ENCODE results near the gene TENM3. TPM values are rescaled to one million over a fixed set of nuclear protein-coding genes. Genes with fewer than 3 reads are reported as not detected.

The TENM3 gene
- total RNA-seq, 1 experiment from 2014 or later, result 0.87 TPM

DNA sequence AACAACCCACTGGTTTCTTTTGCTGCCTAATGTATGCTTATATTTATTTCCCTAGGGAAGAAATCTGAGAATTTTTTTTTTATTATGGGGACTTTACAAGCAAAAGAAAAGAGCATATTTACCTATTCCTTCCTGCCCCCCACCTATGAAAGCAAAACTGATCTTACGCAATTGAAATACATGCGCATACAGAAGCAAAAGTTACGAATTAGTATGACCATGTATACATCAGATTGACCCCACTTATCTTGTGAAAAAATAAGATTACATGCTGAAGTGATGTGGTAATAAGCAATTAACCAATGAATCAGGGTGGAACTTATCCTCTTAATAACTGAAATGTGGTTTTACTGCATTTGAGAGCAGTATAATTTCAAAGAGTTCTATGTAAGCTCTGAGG, 151.0 kb downstream of the TENM3 start:
- H3F3A ChIP-seq (ENCODE audit: low read length, unreplicated experiment), result no peaks in the 10 kb centered on the region
- no peak overlapping the region for H3K27ac ChIP-seq (ENCODE audit: low read length)
- no peak overlapping the region for H3K9ac ChIP-seq (ENCODE audit: low read length)
- no peaks in the 10 kb centered on the region for H3K9me3 ChIP-seq (ENCODE audit: low read length)
- peaks cover 17% of the 10 kb centered on the region; the same call in 1 of the 2 replicates for H3K27me3 ChIP-seq (ENCODE audit: low read length)
- intact Hi-C loops (cut with micrococcal nuclease), result no loop called here
- no peaks in the 10 kb centered on the region for H3K4me1 ChIP-seq (ENCODE audit: insufficient read depth, low read length)
- no peak for ATAC-seq
- H3K4me3 ChIP-seq (ENCODE audit: low read length), result no peak overlapping the region
- POLR2A ChIA-PET (ENCODE audit: unreplicated experiment), result no interaction called here
- BruUV-seq (replicated peaks), result no TSS peak
- no peak overlapping the region for H2AFZ ChIP-seq (ENCODE audit: low read length)
- TF ChIP-seq EZH2phosphoT487 (IDR thresholded peaks at IDR 0.05; ENCODE audit: borderline replicate concordance, low read length), result no peak
- TF ChIP-seq, protein P1, sequence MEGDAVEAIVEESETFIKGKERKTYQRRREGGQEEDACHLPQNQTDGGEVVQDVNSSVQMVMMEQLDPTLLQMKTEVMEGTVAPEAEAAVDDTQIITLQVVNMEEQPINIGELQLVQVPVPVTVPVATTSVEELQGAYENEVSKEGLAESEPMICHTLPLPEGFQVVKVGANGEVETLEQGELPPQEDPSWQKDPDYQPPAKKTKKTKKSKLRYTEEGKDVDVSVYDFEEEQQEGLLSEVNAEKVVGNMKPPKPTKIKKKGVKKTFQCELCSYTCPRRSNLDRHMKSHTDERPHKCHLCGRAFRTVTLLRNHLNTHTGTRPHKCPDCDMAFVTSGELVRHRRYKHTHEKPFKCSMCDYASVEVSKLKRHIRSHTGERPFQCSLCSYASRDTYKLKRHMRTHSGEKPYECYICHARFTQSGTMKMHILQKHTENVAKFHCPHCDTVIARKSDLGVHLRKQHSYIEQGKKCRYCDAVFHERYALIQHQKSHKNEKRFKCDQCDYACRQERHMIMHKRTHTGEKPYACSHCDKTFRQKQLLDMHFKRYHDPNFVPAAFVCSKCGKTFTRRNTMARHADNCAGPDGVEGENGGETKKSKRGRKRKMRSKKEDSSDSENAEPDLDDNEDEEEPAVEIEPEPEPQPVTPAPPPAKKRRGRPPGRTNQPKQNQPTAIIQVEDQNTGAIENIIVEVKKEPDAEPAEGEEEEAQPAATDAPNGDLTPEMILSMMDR (conservative IDR thresholded peaks at IDR 0.05; ENCODE audit: low read depth, low read length), result no peak
- no peak for TF ChIP-seq EZH2 (IDR thresholded peaks at IDR 0.05; ENCODE audit: low read length, unreplicated experiment)
- no peak for DNase-seq
- no peak overlapping the region for H3K4me2 ChIP-seq (ENCODE audit: low read length)
- H3K79me2 ChIP-seq (ENCODE audit: low read length), result no peaks in the 10 kb centered on the region
- no peaks in the 10 kb centered on the region for H3K9me2 ChIP-seq (replicated peaks; ENCODE audit: low read length)
- H3K36me3 ChIP-seq (ENCODE audit: low read depth, low read length), result no peaks in the 10 kb centered on the region
- no peaks in the 10 kb centered on the region for H4K20me1 ChIP-seq (ENCODE audit: low read length)
- CTCF ChIA-PET, result no interaction called here

DNA sequence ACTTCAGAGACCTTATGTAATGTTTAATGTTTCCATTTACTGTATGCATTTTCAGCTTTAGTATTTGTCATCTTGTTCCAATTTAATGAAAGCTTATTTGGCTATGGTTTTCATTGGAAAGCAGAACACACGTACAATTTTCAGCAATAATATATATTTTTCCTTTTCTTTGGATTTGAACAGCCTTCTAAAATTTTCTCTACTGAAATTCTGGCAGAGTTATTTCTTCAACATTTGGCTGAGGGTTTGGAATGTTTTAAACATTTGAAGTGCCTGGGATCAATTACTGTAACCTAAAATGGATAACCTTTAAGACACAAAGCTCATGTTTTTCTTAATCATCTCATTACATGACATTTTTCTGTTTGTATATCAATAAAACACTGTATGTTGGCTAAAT, 156.9 kb downstream of the TENM3 start:
- POLR2A ChIA-PET (ENCODE audit: unreplicated experiment), result no interaction called here
- CTCF ChIA-PET, result interaction anchor here (0.5 kb wide), 1 partner anchor 86 kb away, joined by 4 read pairs; no protein-coding TSS in a partner anchor
- Histone ChIP-seq H3K4me2 (ENCODE audit: low read length) (no peak overlapping the region), H3K9me2 (replicated peaks; ENCODE audit: low read length) (no peaks in the 10 kb centered on the region), H3K9ac (ENCODE audit: low read length) (no peak overlapping the region), H3F3A (ENCODE audit: low read length, unreplicated experiment) (no peaks in the 10 kb centered on the region), H3K27ac (ENCODE audit: low read length) (no peak overlapping the region), H3K36me3 (ENCODE audit: low read depth, low read length) (no peaks in the 10 kb centered on the region), H3K9me3 (ENCODE audit: low read length) (no peaks in the 10 kb centered on the region), H3K27me3 (ENCODE audit: low read length) (peaks cover 9% of the 10 kb centered on the region; the same call in 1 of the 2 replicates), H3K79me2 (ENCODE audit: low read length) (no peaks in the 10 kb centered on the region), H4K20me1 (ENCODE audit: low read length) (no peaks in the 10 kb centered on the region), H2AFZ (ENCODE audit: low read length) (no peak overlapping the region), H3K4me1 (ENCODE audit: insufficient read depth, low read length) (no peaks in the 10 kb centered on the region), H3K4me3 (ENCODE audit: low read length) (no peak overlapping the region)
- BruUV-seq (replicated peaks), result no TSS peak
- intact Hi-C loops (cut with micrococcal nuclease), result no loop called here
- ATAC-seq (no peak), DNase-seq (no peak)
- no peak for TF ChIP-seq EZH2 (IDR thresholded peaks at IDR 0.05; ENCODE audit: low read length, unreplicated experiment)
- TF ChIP-seq EZH2phosphoT487 (IDR thresholded peaks at IDR 0.05; ENCODE audit: borderline replicate concordance, low read length), result no peak
- TF ChIP-seq, protein P1 (conservative IDR thresholded peaks at IDR 0.05; ENCODE audit: low read depth, low read length), result no peak

DNA sequence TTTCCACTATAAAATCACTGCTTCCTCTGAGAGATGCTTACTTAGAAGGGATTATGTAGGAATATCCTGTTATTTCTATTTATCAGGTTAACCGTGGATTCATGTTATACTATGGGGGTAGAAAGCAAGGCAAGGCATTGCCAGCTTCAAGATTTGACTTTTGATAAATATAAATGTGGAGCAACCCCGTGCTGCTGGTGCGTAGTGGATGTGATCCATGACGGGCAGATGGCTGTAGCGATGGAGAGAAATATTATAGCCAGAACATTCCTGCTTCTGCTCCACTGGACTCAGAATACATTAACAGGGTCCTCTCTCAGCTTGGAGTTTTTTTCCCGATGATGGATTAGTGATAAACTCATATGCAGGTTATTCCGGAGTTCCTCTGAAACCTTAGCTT, 157.6 kb downstream of the TENM3 start:
- no peak overlapping the region for H3K9ac ChIP-seq (ENCODE audit: low read length)
- H3K9me3 ChIP-seq (ENCODE audit: low read length), result no peaks in the 10 kb centered on the region
- BruUV-seq (replicated peaks), result no TSS peak
- H4K20me1 ChIP-seq (ENCODE audit: low read length), result no peaks in the 10 kb centered on the region
- H3K79me2 ChIP-seq (ENCODE audit: low read length), result no peaks in the 10 kb centered on the region
- no peaks in the 10 kb centered on the region for H3K4me1 ChIP-seq (ENCODE audit: insufficient read depth, low read length)
- no peak overlapping the region for H3K4me2 ChIP-seq (ENCODE audit: low read length)
- CTCF ChIA-PET, result no interaction called here
- no peaks in the 10 kb centered on the region for H3K36me3 ChIP-seq (ENCODE audit: low read depth, low read length)
- TF ChIP-seq EZH2 (IDR thresholded peaks at IDR 0.05; ENCODE audit: low read length, unreplicated experiment) (no peak), EZH2phosphoT487 (IDR thresholded peaks at IDR 0.05; ENCODE audit: borderline replicate concordance, low read length) (no peak)
- TF ChIP-seq, protein P1 (conservative IDR thresholded peaks at IDR 0.05; ENCODE audit: low read depth, low read length), result no peak
- DNase-seq (no peak), ATAC-seq (no peak)
- intact Hi-C loops (cut with micrococcal nuclease), result no loop called here
- H3K27ac ChIP-seq (ENCODE audit: low read length), result no peak overlapping the region
- POLR2A ChIA-PET (ENCODE audit: unreplicated experiment), result no interaction called here
- H3K9me2 ChIP-seq (replicated peaks; ENCODE audit: low read length), result no peaks in the 10 kb centered on the region
- no peak overlapping the region for H2AFZ ChIP-seq (ENCODE audit: low read length)
- no peaks in the 10 kb centered on the region for H3F3A ChIP-seq (ENCODE audit: low read length, unreplicated experiment)
- peaks cover 15% of the 10 kb centered on the region; the same call in 1 of the 2 replicates for H3K27me3 ChIP-seq (ENCODE audit: low read length)
- H3K4me3 ChIP-seq (ENCODE audit: low read length), result no peak overlapping the region
